GM12878 (cell line): ENCODE data around the gene BBS1. TPM values are rescaled to one million over a fixed set of nuclear protein-coding genes. Genes with fewer than 3 reads are reported as not detected.

Experiments used
- ATAC-seq: fragments of 200-7000 bp; cut with Tn5 transposase; 3 replicates; pipeline ENCODE4 v1.9.1; 2020; ENCODE audit warnings: mild to moderate bottlenecking, moderate library complexity
- BruUV-seq: library from RNA; stranded (reverse); fragments of 400-500 nt; replicated peaks from 2 replicates; lab custom pipeline; 2021; lab: Mats Ljungman, UMichigan
- CTCF ChIA-PET: fragments of 300-600 bp; sonication (Branson Sonifier 250); formaldehyde crosslinking; extraction: SDS; loops from one replicate; lab custom pipeline; 2021; ENCODE audit warnings: inconsistent platforms; lab: Yijun Ruan, JAX
- POLR2A ChIA-PET: fragments of 350-600 bp; formaldehyde crosslinking; extraction: SDS; loops from one replicate; lab custom pipeline; 2021; ENCODE audit warnings: inconsistent platforms; lab: Charles Lee
- RAD21 ChIA-PET: fragments of 300-600 bp; sonication (Branson Sonifier 250); formaldehyde crosslinking; loops from one replicate; lab custom pipeline; 2023; ENCODE audit warnings: antibody characterized with exemption; ENCODE audit not compliant: unreplicated experiment; lab: Charles Lee
- SMC1A ChIA-PET: fragments of 300-600 bp; sonication (Branson Sonifier 250); formaldehyde crosslinking; loops from one replicate; lab custom pipeline; 2023; ENCODE audit not compliant: unreplicated experiment, uncharacterized antibody; lab: Charles Lee
- DNase-seq: peaks from one replicate; pipeline ENCODE4 v3.0.0-alpha.2; 2011; ENCODE audit warnings: low read depth, low spot score
- FAIRE-seq: peaks from 3 replicates; lab custom pipeline; 2011; peaks lifted over from hg19 to GRCh38; lab: Jason Lieb, UNC
- H2AFZ ChIP-seq: 2 replicates; pipeline ENCODE4 v1.6.0; 2011; ENCODE audit warnings: low read depth, low read length, control low read depth; ENCODE audit not compliant: control insufficient read depth
- H3K27ac ChIP-seq: 2 replicates; pipeline ENCODE4 v1.5.1; 2011; ENCODE audit warnings: control low read depth; ENCODE audit not compliant: control insufficient read depth, insufficient read depth
- H3K27me3 ChIP-seq, 2 experiments: replicated peaks in 1 of 2; 2 replicates each; pipeline versions ENCODE4 v1.6.0 to v1.6.1; 2011; ENCODE audit warnings: low read length in 1 of 2; ENCODE audit not compliant: control insufficient read depth in 2 of 2, insufficient read depth in 2 of 2
- H3K36me3 ChIP-seq, 2 experiments: 2 replicates each; pipeline ENCODE4 v1.5.1; 2011; ENCODE audit warnings: low read length in 1 of 2; ENCODE audit not compliant: control insufficient read depth in 2 of 2, insufficient read depth in 2 of 2
- H3K4me1 ChIP-seq: 2 replicates; pipeline ENCODE4 v1.6.1; 2011; ENCODE audit warnings: mild to moderate bottlenecking, low read length, moderate library complexity, mixed read lengths; ENCODE audit not compliant: control insufficient read depth, insufficient read depth
- H3K4me2 ChIP-seq: 2 replicates; pipeline ENCODE4 v1.6.0; 2011; ENCODE audit warnings: control low read depth; ENCODE audit not compliant: control insufficient read depth, insufficient read depth
- H3K4me3 ChIP-seq: fragments of 200-600 bp; sonication (generic); 2 replicates; pipeline ENCODE4 v1.5.1; 2016
- H3K79me2 ChIP-seq: 2 replicates; pipeline ENCODE4 v1.6.0; 2011; ENCODE audit warnings: low read length; ENCODE audit not compliant: control insufficient read depth, insufficient read depth
- H3K9ac ChIP-seq: 2 replicates; pipeline ENCODE4 v1.8.0; 2011; ENCODE audit warnings: low read length, control low read depth, mixed read lengths; ENCODE audit not compliant: control insufficient read depth, insufficient read depth
- H3K9me3 ChIP-seq: replicated peaks from 3 replicates; pipeline ENCODE4 v1.5.1; 2011; ENCODE audit warnings: mild to moderate bottlenecking, low read length; ENCODE audit not compliant: control insufficient read depth, insufficient read depth
- H4K20me1 ChIP-seq: 2 replicates; pipeline ENCODE4 v1.6.0; 2011; ENCODE audit not compliant: control insufficient read depth, insufficient read depth
- E2F4 ChIP-seq: IDR thresholded peaks from 2 replicates; pipeline ENCODE4 v1.6.1; 2012; ENCODE audit warnings: low read depth, low read length, improper control_type of control experiment
- EGR1 ChIP-seq, 2 experiments: IDR thresholded peaks; 1 replicate in 1 of 2; 2 replicates in 1 of 2; pipeline ENCODE4 v1.6.1; 2011 to 2012; ENCODE audit warnings: low read depth in 2 of 2, low read length in 2 of 2, borderline replicate concordance in 1 of 2, mild to moderate bottlenecking in 1 of 2, moderate library complexity in 1 of 2
- FOS ChIP-seq: IDR thresholded peaks from 3 replicates; pipeline ENCODE4 v1.6.1; 2011; ENCODE audit warnings: borderline replicate concordance; ENCODE audit not compliant: insufficient read length; ENCODE audit errors: extremely low read depth
- JUND ChIP-seq: IDR thresholded peaks from 2 replicates; pipeline ENCODE4 v1.6.1; 2012; ENCODE audit warnings: low read depth, mild to moderate bottlenecking, low read length, improper control_type of control experiment, moderate library complexity
- MAX ChIP-seq: IDR thresholded peaks from 2 replicates; pipeline ENCODE4 v1.6.1; 2012; ENCODE audit warnings: low read depth, low read length, improper control_type of control experiment
- MEF2A ChIP-seq: IDR thresholded peaks from 2 replicates; pipeline ENCODE4 v1.6.1; 2011; ENCODE audit warnings: low read depth, mild to moderate bottlenecking, low read length, moderate library complexity; ENCODE audit not compliant: insufficient read depth
- MTA3 ChIP-seq: IDR thresholded peaks from 2 replicates; pipeline ENCODE4 v1.6.1; 2012; ENCODE audit warnings: low read length, inconsistent platforms, borderline replicate concordance
- PAX5 ChIP-seq: IDR thresholded peaks from 2 replicates; pipeline ENCODE4 v1.6.1; 2011; ENCODE audit warnings: low read depth, low read length, borderline replicate concordance
- PML ChIP-seq: IDR thresholded peaks from 2 replicates; pipeline ENCODE4 v1.6.1; 2012; ENCODE audit warnings: low read length, inconsistent platforms
- SREBF2 ChIP-seq: IDR thresholded peaks from 2 replicates; pipeline ENCODE4 v1.6.1; 2012; ENCODE audit warnings: mild to moderate bottlenecking, low read length
- WGBS: methylation state at CpG from one replicate; pipeline ENCODE4 v1.1.6; 2016; ENCODE audit warnings: low lambda C conversion rate; ENCODE audit not compliant: insufficient replicate concordance, insufficient coverage; ENCODE audit errors: missing lambda C conversion rate; 5-methylcytosine and 5-hydroxymethylcytosine counted together
- in situ Hi-C: fragments of 300-500 bp; cut with MboI; formaldehyde crosslinking; loops from 9 replicates; pipeline ENCODE4 v1.14.3; 2018; ENCODE audit warnings: mixed read lengths
- intact Hi-C: fragments of 100-400 bp; cut with micrococcal nuclease; formaldehyde crosslinking; loops from one replicate; pipeline ENCODE4 v1.14.2; 2022; ENCODE audit not compliant: unreplicated experiment
- polyA plus RNA-seq, 11 experiments: library from polyadenylated mRNA; depleted of rRNA in 4 of 11; unstranded in 6 of 11; stranded (reverse) in 5 of 11; fragments of >200 nt; fragmentation: Nextera tagmentation in 4 of 11; fragmentation: Illumina TruSeq in 1 of 11; extraction: Ambion mirVana in 4 of 11; extraction: Trizol in 1 of 11; gene quantifications; 1 replicate in 1 of 11; 2 replicates in 10 of 11; pipeline versions ENCODE4 v1.2.1 to v1.2.3, GENCODE V29; 2011 to 2016; ENCODE audit warnings: inconsistent platforms in 2 of 11, missing spikeins in 2 of 11, low read depth in 1 of 11
- total RNA-seq, 4 experiments: library from RNA; depleted of rRNA in 3 of 4; stranded (reverse); fragments of >200 nt in 3 of 4; fragmentation: Illumina TruSeq in 1 of 4; extraction: Trizol in 1 of 4; gene quantifications; 2 replicates each; pipeline versions ENCODE4 v1.2.1 to v1.2.3, GENCODE V29; 2013 to 2021
- TF ChIP-seq, protein P1 (sequence below): fragments of 450-650 bp; formaldehyde crosslinking; IDR thresholded peaks from 2 replicates; pipeline ENCODE4 v1.4.0; 2022; ENCODE audit warnings: mild to moderate bottlenecking, moderate library complexity
- TF ChIP-seq, protein P2 (sequence below): IDR thresholded peaks from 2 replicates; pipeline ENCODE4 v1.6.1; 2011; ENCODE audit warnings: borderline replicate concordance, low read depth, mild to moderate bottlenecking, moderate library complexity, mixed read lengths, low read length; ENCODE audit not compliant: insufficient read depth; ENCODE audit errors: extremely low read length
- TF ChIP-seq, protein P3 (sequence below): fragments of 450-650 bp; conservative IDR thresholded peaks from 2 replicates; pipeline ENCODE4 v1.6.1; 2017; ENCODE audit warnings: mild to moderate bottlenecking, moderate library complexity

The BBS1 gene
- total and polyA plus RNA-seq, 10 of the 15 experiments (the other 5 are each of a cell fraction or from before 2014, with no cell fraction given) = 2.5 to 14.7 (median 8.7) TPM

DNA sequence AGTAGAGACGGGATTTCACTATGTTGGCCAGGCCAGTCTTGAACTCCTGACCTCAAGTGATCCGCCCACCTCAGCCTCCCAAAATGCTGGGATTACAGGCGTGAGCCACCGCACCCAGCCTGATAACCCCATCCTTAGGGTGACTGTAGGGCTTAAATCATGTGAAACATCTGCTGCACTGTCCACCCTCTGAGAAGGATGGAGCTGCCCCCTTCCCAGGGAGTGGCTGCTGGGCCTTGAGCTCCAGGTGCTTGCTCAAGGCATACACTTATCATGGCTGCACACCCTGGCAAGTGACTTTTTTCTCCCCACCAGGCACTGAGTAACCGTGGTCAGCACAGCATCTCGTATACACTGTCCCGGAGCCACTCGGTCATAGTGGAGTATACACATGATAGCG, 38.4 kb upstream of the BBS1 start:
- no peaks in the 10 kb centered on the region for H3K9me3 ChIP-seq
- no peak for DNase-seq
- in situ Hi-C loops (no loop called here), intact Hi-C loops (no loop called here)
- ChIA-PET RAD21 (no interaction called here), POLR2A (interaction anchor here (1.1 kb wide), 1 partner anchor 203 kb away, joined by 3 read pairs; no protein-coding TSS in a partner anchor), SMC1A (interaction anchor here (0.9 to 1.4 kb wide), 2 partner anchors 9 to 62 kb away, joined by 3 read pairs; no protein-coding TSS in a partner anchor), CTCF (interaction anchor here (1.0 kb wide), 1 partner anchor 83 kb away, joined by 6 read pairs; no protein-coding TSS in a partner anchor)
- no peak overlapping the region for H3K9ac ChIP-seq
- H3K27me3 ChIP-seq = no peaks in the 10 kb centered on the region
- no peaks in the 10 kb centered on the region for H3K36me3 ChIP-seq
- H3K4me3 ChIP-seq = no peak overlapping the region
- ATAC-seq = no peak
- 98% methylated on average over 8 of the region's 9 CpGs for WGBS
- H2AFZ ChIP-seq = no peak overlapping the region
- H3K4me2 ChIP-seq = no peak overlapping the region
- no peak for FAIRE-seq
- BruUV-seq = no TSS peak
- H3K79me2 ChIP-seq = no peaks in the 10 kb centered on the region
- H3K27ac ChIP-seq = no peak overlapping the region
- no peaks in the 10 kb centered on the region for H3K4me1 ChIP-seq
- H4K20me1 ChIP-seq = no peaks in the 10 kb centered on the region
- TF ChIP-seq MTA3 (no peak), FOS (no peak), MEF2A (no peak), MAX (no peak), PML (no peak), EGR1 (IDR thresholded peaks at IDR 0.05; ENCODE audit: borderline replicate concordance in 1 of 2, low read depth in 2 of 2, low read length in 2 of 2) (no peak), PAX5 (no peak), SREBF2 (no peak), E2F4 (no peak), JUND (no peak)
- TF ChIP-seq, protein P1, sequence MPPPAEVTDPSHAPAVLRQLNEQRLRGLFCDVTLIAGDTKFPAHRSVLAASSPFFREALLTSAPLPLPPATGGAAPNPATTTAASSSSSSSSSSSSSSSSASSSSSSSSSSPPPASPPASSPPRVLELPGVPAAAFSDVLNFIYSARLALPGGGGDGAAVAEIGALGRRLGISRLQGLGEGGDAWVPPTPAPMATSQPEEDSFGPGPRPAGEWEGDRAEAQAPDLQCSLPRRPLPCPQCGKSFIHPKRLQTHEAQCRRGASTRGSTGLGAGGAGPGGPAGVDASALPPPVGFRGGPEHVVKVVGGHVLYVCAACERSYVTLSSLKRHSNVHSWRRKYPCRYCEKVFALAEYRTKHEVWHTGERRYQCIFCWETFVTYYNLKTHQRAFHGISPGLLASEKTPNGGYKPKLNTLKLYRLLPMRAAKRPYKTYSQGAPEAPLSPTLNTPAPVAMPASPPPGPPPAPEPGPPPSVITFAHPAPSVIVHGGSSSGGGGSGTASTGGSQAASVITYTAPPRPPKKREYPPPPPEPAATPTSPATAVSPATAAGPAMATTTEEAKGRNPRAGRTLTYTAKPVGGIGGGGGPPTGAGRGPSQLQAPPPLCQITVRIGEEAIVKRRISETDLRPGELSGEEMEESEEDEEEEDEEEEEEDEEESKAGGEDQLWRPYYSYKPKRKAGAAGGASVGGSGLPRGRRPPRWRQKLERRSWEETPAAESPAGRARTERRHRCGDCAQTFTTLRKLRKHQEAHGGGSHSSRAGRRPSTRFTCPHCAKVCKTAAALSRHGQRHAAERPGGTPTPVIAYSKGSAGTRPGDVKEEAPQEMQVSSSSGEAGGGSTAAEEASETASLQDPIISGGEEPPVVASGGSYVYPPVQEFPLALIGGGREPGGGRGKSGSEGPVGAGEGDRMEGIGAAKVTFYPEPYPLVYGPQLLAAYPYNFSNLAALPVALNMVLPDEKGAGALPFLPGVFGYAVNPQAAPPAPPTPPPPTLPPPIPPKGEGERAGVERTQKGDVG (CRISPR knock-in tag) = no peak
- TF ChIP-seq, protein P2, sequence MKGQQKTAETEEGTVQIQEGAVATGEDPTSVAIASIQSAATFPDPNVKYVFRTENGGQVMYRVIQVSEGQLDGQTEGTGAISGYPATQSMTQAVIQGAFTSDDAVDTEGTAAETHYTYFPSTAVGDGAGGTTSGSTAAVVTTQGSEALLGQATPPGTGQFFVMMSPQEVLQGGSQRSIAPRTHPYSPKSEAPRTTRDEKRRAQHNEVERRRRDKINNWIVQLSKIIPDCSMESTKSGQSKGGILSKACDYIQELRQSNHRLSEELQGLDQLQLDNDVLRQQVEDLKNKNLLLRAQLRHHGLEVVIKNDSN = no peak
- TF ChIP-seq, protein P3, sequence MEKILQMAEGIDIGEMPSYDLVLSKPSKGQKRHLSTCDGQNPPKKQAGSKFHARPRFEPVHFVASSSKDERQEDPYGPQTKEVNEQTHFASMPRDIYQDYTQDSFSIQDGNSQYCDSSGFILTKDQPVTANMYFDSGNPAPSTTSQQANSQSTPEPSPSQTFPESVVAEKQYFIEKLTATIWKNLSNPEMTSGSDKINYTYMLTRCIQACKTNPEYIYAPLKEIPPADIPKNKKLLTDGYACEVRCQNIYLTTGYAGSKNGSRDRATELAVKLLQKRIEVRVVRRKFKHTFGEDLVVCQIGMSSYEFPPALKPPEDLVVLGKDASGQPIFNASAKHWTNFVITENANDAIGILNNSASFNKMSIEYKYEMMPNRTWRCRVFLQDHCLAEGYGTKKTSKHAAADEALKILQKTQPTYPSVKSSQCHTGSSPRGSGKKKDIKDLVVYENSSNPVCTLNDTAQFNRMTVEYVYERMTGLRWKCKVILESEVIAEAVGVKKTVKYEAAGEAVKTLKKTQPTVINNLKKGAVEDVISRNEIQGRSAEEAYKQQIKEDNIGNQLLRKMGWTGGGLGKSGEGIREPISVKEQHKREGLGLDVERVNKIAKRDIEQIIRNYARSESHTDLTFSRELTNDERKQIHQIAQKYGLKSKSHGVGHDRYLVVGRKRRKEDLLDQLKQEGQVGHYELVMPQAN = no peak
